ENCODE measurements around the gene RBM12. TPM values are rescaled to one million over a fixed set of nuclear protein-coding genes. Genes with fewer than 3 reads are reported as not detected.

RBM12 gene
- total and polyA plus RNA-seq, 2 of the 8 experiments (the other 6 are each of a cell fraction or from before 2014, with no cell fraction given) = 187 to 214 TPM

DNA sequence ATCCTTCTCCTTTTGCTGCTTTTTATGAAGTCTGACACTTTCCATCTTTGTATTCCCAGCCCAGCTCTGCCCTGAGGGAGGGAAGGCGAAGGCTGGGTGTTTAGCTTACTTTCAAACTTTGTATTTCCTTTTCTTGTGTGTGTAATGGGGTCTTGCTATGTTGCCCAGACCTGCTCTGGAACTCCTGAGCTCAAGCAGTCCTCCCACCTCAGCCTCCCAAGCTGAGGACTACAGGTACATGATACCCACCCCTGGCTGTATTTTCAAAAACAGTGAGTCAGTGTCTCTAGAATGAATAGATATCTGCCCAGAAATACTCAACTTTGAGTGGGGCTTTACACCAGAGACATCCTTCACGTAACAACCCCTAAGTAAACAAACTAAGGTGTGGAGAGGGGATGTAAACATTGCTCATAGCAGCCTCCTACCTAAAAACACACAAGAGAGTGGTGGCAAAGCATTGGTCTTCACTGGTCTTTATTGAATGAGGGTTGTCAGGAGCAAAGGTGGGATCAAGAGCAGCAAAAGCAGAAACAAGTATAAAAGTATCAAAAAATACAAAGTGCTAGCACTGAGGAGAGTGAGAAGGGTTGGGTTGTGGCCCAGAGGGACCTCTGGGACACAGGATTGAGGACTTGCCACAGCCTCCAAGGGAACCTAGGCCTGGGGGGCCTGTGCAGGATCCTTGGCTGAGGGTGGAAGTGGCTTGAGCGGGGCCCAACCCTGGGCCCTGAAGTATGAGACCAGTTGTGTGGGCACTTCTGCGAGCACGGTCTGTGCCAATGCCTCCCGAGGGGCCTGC, 38.9 kb downstream of the RBM12 start:
- no peak overlapping the region for H2BK15ac ChIP-seq (ENCODE audit: low read length)
- H3K4me3 ChIP-seq (ENCODE audit: extremely low read depth in 1 of 4, insufficient read depth in 2 of 4, low read depth in 3 of 4, low read length in 4 of 4) = no peak overlapping the region
- FAIRE-seq (no peak), DNase-seq (ENCODE audit: low read depth in 1 of 2, low spot score in 2 of 2) (no peak)
- H3K9me3 ChIP-seq (ENCODE audit: insufficient read depth in 2 of 2, low read depth in 1 of 2, low read length in 1 of 2) = no peaks in the 10 kb centered on the region
- no peak overlapping the region for H3K18ac ChIP-seq (ENCODE audit: extremely low read depth, low read length)
- H3K4ac ChIP-seq (replicated peaks; ENCODE audit: insufficient read length, low read depth, low read length) = no peak overlapping the region
- no peak overlapping the region for H2BK20ac ChIP-seq (ENCODE audit: low read length)
- CTCF ChIA-PET (ENCODE audit: partially characterized antibody) = interaction anchor here (0.6 kb wide), 1 partner anchor 1274 kb away, joined by 3 read pairs; no protein-coding TSS in a partner anchor
- no peaks in the 10 kb centered on the region for H3K79me2 ChIP-seq (ENCODE audit: control insufficient read depth in 1 of 2, insufficient read depth in 2 of 2, low read length in 2 of 2)
- no peak overlapping the region for H2AK5ac ChIP-seq (ENCODE audit: low read depth, low read length)
- H3K36me3 ChIP-seq (ENCODE audit: control insufficient read depth in 2 of 4, insufficient read depth in 4 of 4, low read length in 3 of 4) = peaks cover 15 to 56% (median 36%) of the 10 kb centered on the region in 4 experiments
- H3K4me1 ChIP-seq (replicated peaks in 1 of 4; ENCODE audit: control insufficient read depth in 3 of 4, insufficient read depth in 4 of 4, low read length in 3 of 4) = no peaks in the 10 kb centered on the region
- H3K4me2 ChIP-seq (ENCODE audit: insufficient read depth in 1 of 2, low read depth in 2 of 2, low read length in 2 of 2) = no peak overlapping the region
- no peak overlapping the region for H2BK120ac ChIP-seq (replicated peaks; ENCODE audit: low read depth, low read length)
- peaks cover 0 to 5% of the 10 kb centered on the region in 2 experiments for H4K20me1 ChIP-seq (replicated peaks in 1 of 2; ENCODE audit: control insufficient read depth in 1 of 2, insufficient read depth in 2 of 2, low read length in 2 of 2)
- H2AFZ ChIP-seq (ENCODE audit: low read length) = no peak overlapping the region
- no peak overlapping the region for H3K23ac ChIP-seq (ENCODE audit: insufficient read length)
- no peaks in the 10 kb centered on the region for H3K27me3 ChIP-seq (replicated peaks in 1 of 4; ENCODE audit: control insufficient read depth in 3 of 4, extremely low read depth in 1 of 4, insufficient read depth in 3 of 4, low read length in 3 of 4)
- 0 out of 2 replicates have a peak overlapping the region, but pooled peaks have one; percentile 58 for H2BK5ac ChIP-seq (ENCODE audit: low read depth, low read length)
- no peak overlapping the region for H4K8ac ChIP-seq (ENCODE audit: extremely low read depth, insufficient read depth, low read length)
- no peak overlapping the region for H2BK12ac ChIP-seq (ENCODE audit: low read depth, low read length)
- H4K91ac ChIP-seq (replicated peaks; ENCODE audit: insufficient read length, low read length) = no peak overlapping the region
- no peak overlapping the region for H3K27ac ChIP-seq (ENCODE audit: low read depth, low read length)
- no peak overlapping the region for H3K9ac ChIP-seq (replicated peaks in 1 of 4; ENCODE audit: extremely low read depth in 1 of 4, low read depth in 3 of 4, low read length in 3 of 4)
- H4K5ac ChIP-seq (ENCODE audit: insufficient read length, low read depth, low read length) = no peak overlapping the region
- no peak overlapping the region for H3K14ac ChIP-seq (ENCODE audit: insufficient read length)
- H3K56ac ChIP-seq (replicated peaks; ENCODE audit: insufficient read length, low read depth, low read length) = no peak overlapping the region
- POLR2A ChIA-PET (ENCODE audit: partially characterized antibody) = no interaction called here
- WGBS, 2 experiments (ENCODE audit: extremely low coverage in 1 of 2, insufficient coverage in 1 of 2, insufficient read length in 1 of 2, insufficient replicate concordance in 2 of 2, low coverage in 1 of 2, low lambda C conversion rate in 2 of 2, missing lambda C conversion rate in 1 of 2) = 95% methylated on average over 6 of the region's 6 CpGs; no CpG with 5 or more reads in 1 of the 2 experiments
- no peaks in the 10 kb centered on the region for H3K79me1 ChIP-seq (ENCODE audit: low read depth, low read length)
- H3K23me2 ChIP-seq (ENCODE audit: low read depth, low read length) = no peaks in the 10 kb centered on the region
- TF ChIP-seq TBP (IDR thresholded peaks at IDR 0.05; ENCODE audit: low read depth, low read length) (no peak), NRF1 (IDR thresholded peaks at IDR 0.05; ENCODE audit: low read depth, low read length) (no peak), ATF2 (IDR thresholded peaks at IDR 0.05; ENCODE audit: low read length) (no peak), EP300 (IDR thresholded peaks at IDR 0.05; ENCODE audit: borderline replicate concordance in 1 of 2, low read depth in 2 of 2, low read length in 2 of 2) (no peak), SP2 (IDR thresholded peaks at IDR 0.05; ENCODE audit: low read length) (no peak), FOSL1 (IDR thresholded peaks at IDR 0.05; ENCODE audit: insufficient read depth, low read depth, low read length) (no peak), PHF8 (conservative IDR thresholded peaks at IDR 0.05; ENCODE audit: low read depth, low read length) (no peak), CBX5 (IDR thresholded peaks at IDR 0.05; ENCODE audit: low read depth, low read length) (no peak), KDM5A (IDR thresholded peaks at IDR 0.05; ENCODE audit: low read length) (no peak), JUN (IDR thresholded peaks at IDR 0.05; ENCODE audit: low read depth, low read length) (no peak)
- TF ChIP-seq, protein P1, sequence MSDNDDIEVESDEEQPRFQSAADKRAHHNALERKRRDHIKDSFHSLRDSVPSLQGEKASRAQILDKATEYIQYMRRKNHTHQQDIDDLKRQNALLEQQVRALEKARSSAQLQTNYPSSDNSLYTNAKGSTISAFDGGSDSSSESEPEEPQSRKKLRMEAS (IDR thresholded peaks at IDR 0.05) = no peak
